ENCODE results near the gene IMP4.

The IMP4 gene

DNA sequence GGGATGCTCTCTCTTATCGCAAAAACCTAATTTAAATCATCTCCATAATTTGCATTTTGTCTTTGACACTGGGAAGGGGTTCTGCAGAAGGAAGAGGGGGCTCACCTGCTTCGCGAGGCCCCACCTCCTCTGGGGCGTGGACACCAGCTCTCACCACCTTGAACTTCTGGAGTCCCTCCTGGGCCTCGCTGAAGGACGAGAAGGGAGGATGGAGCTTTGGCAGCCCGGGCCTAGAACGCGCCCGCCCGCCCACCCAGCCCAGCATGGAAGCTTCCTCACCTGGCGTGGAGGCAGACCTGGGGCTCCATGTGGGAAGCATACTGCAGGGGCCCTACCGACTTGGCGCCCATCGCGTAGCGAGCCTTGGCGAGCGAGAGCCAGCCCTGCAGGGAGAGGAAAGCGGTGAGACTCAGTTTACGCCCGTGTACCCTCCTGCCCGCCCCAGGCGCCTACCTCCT is 1.1 kb upstream of the IMP4 start:
- H3K9ac ChIP-seq (ENCODE audit: low read length): peak overlapping the region; percentile 97
- H4K20me1 ChIP-seq (ENCODE audit: insufficient read depth, low read length): no peaks in the 10 kb centered on the region
- H3F3A ChIP-seq (ENCODE audit: insufficient read depth, low read length): no peaks in the 10 kb centered on the region; the same call in 1 of the 2 replicates
- H3K79me2 ChIP-seq (ENCODE audit: insufficient read depth, low read length): peaks cover 18% of the 10 kb centered on the region
- peaks cover 70% of the 10 kb centered on the region for H3K36me3 ChIP-seq (ENCODE audit: insufficient read depth, low read length)
- TF ChIP-seq CTCF (IDR thresholded peaks at IDR 0.05; ENCODE audit: low read length): no peak
- no peak for TF ChIP-seq EZH2 (IDR thresholded peaks at IDR 0.05; ENCODE audit: borderline replicate concordance, low read length)
- H3K27ac ChIP-seq (ENCODE audit: low read depth, low read length, poor library complexity, severe bottlenecking): peak overlapping the region; percentile 99
- H3K4me2 ChIP-seq (ENCODE audit: low read length): peak overlapping the region; percentile 63
- H3K9me2 ChIP-seq (ENCODE audit: low read depth, low read length): no peaks in the 10 kb centered on the region
- peaks cover 65% of the 10 kb centered on the region for H3K4me1 ChIP-seq (ENCODE audit: insufficient read depth, low read length, severe bottlenecking)
- peak overlapping the region; percentile 91 for H3K4me3 ChIP-seq (ENCODE audit: low read depth, low read length, poor library complexity, severe bottlenecking)
- H3K9me3 ChIP-seq (ENCODE audit: low read length): no peaks in the 10 kb centered on the region
- no peaks in the 10 kb centered on the region for H3K27me3 ChIP-seq (ENCODE audit: insufficient read depth, low read length)
- H2AFZ ChIP-seq (ENCODE audit: low read length): no peak overlapping the region

DNA sequence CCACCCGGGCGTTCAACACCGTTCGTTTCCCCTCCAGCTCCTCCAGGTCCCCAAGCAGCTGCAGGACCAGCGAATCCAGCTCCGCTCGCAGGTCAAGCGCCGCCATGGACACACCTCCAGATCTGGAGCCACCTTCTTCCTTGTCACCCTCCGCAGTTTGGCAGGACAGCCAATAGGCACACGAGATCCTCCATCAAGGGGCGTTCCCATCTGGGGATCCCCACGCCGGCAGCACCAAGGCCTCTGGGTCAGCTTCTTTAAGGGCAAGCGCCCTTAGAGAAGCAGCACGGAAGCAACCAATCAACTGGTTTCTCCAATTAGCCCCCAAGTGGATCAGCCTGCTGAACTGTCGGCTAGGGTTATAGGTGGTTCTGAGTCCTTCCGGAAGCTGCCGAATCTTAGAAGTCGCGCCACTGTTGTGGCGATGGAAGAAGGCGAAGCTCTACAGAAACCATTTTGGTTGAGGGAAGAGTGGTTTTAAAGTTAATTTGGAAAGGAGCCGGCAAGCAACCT is 621 bp upstream of the IMP4 start:
- peaks cover 75% of the 10 kb centered on the region for H3K36me3 ChIP-seq (ENCODE audit: insufficient read depth, low read length)
- no peaks in the 10 kb centered on the region for H4K20me1 ChIP-seq (ENCODE audit: insufficient read depth, low read length)
- H2AFZ ChIP-seq (ENCODE audit: low read length): no peak overlapping the region
- H3K4me2 ChIP-seq (ENCODE audit: low read length): peak overlapping the region; percentile 63
- no peaks in the 10 kb centered on the region for H3K27me3 ChIP-seq (ENCODE audit: insufficient read depth, low read length)
- H3F3A ChIP-seq (ENCODE audit: insufficient read depth, low read length): peaks cover 3% of the 10 kb centered on the region; the same call in 1 of the 2 replicates
- H3K4me1 ChIP-seq (ENCODE audit: insufficient read depth, low read length, severe bottlenecking): peaks cover 65% of the 10 kb centered on the region
- H3K9me2 ChIP-seq (ENCODE audit: low read depth, low read length): no peaks in the 10 kb centered on the region
- H3K79me2 ChIP-seq (ENCODE audit: insufficient read depth, low read length): peaks cover 18% of the 10 kb centered on the region
- no peaks in the 10 kb centered on the region for H3K9me3 ChIP-seq (ENCODE audit: low read length)
- TF ChIP-seq CTCF (IDR thresholded peaks at IDR 0.05; ENCODE audit: low read length) (no peak), EZH2 (IDR thresholded peaks at IDR 0.05; ENCODE audit: borderline replicate concordance, low read length) (no peak)
- peak overlapping the region; percentile 91 for H3K4me3 ChIP-seq (ENCODE audit: low read depth, low read length, poor library complexity, severe bottlenecking)
- peak overlapping the region; percentile 99 for H3K27ac ChIP-seq (ENCODE audit: low read depth, low read length, poor library complexity, severe bottlenecking)
- peak overlapping the region; percentile 97 for H3K9ac ChIP-seq (ENCODE audit: low read length)

DNA sequence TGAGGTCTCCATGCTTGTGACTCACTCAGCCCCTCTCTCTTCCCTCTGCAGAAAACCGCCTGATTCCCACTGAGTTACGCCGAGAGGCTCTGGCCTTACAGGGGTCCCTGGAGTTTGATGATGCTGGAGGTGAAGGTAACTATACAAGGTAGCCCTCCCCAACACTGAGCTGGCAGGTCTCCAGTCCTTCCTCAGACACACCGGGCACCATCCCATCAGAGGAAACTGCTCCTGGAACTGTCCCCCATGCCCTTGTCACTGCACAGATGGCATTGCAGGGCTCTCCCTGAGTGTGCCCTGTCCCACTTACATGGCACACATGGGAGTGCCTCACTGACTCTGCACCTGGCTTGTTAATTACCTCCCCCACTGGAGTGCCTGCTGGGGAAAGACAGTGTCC is 1.9 kb downstream of the IMP4 start:
- H4K20me1 ChIP-seq (ENCODE audit: insufficient read depth, low read length): no peaks in the 10 kb centered on the region
- peaks cover 18% of the 10 kb centered on the region for H3K79me2 ChIP-seq (ENCODE audit: insufficient read depth, low read length)
- H3K4me2 ChIP-seq (ENCODE audit: low read length): peak overlapping the region; percentile 63
- H3K4me3 ChIP-seq (ENCODE audit: low read depth, low read length, poor library complexity, severe bottlenecking): peak overlapping the region; percentile 91
- no peak overlapping the region for H2AFZ ChIP-seq (ENCODE audit: low read length)
- peaks cover 74% of the 10 kb centered on the region for H3K4me1 ChIP-seq (ENCODE audit: insufficient read depth, low read length, severe bottlenecking)
- no peaks in the 10 kb centered on the region for H3K27me3 ChIP-seq (ENCODE audit: insufficient read depth, low read length)
- peak overlapping the region; percentile 97 for H3K9ac ChIP-seq (ENCODE audit: low read length)
- H3F3A ChIP-seq (ENCODE audit: insufficient read depth, low read length): peaks cover 3% of the 10 kb centered on the region; the same call in 1 of the 2 replicates
- no peaks in the 10 kb centered on the region for H3K9me2 ChIP-seq (ENCODE audit: low read depth, low read length)
- H3K27ac ChIP-seq (ENCODE audit: low read depth, low read length, poor library complexity, severe bottlenecking): peak overlapping the region; percentile 99
- H3K36me3 ChIP-seq (ENCODE audit: insufficient read depth, low read length): peaks cover 79% of the 10 kb centered on the region
- no peaks in the 10 kb centered on the region for H3K9me3 ChIP-seq (ENCODE audit: low read length)
- TF ChIP-seq EZH2 (IDR thresholded peaks at IDR 0.05; ENCODE audit: borderline replicate concordance, low read length): no peak
- TF ChIP-seq CTCF (IDR thresholded peaks at IDR 0.05; ENCODE audit: low read length): no peak
